GM18502 (cell line): ENCODE measurements around the gene TAS2R3.
"Not testable (repeated sequence)": the region's sequence is repeated elsewhere in the genome, so short reads cannot be mapped to it uniquely, and the experiment has no call there.

Source experiments
- ATAC-seq: cut with Tn5 transposase; IDR thresholded peaks from one replicate; pipeline ENCODE4 v1.9.1; 2021; ENCODE audit warnings: mild to moderate bottlenecking; ENCODE audit not compliant: unreplicated experiment, poor library complexity

The TAS2R3 gene

GRCh38 chr7:141763797-141764196 lies at the start of gene TAS2R3:
Gene TAS2R3, plus strand, starts transcription at chr7:141764097. Its CDS starts 62 bp downstream, at chr7:141764159.
- no peak for ATAC-seq

GRCh38 chr7:141714571-141714970 lies 49.3 kb upstream of the TAS2R3 start:
- no peak for ATAC-seq

- no peak for ATAC-seq
These were observed 48.9 kb upstream of the TAS2R3 start for GRCh38 chr7:141715018-141715417.

GRCh38 chr7:141715794-141716689 lies 47.9 kb upstream of the TAS2R3 start:
- no peak for ATAC-seq

- ATAC-seq: no peak
These were observed 46.4 kb upstream of the TAS2R3 start for GRCh38 chr7:141717450-141717849.

GRCh38 chr7:141722529-141722928 lies 41.4 kb upstream of the TAS2R3 start:
- no peak for ATAC-seq

GRCh38 chr7:141729020-141729419 lies 34.9 kb upstream of the TAS2R3 start:
- no peak for ATAC-seq

GRCh38 chr7:141731476-141732149 lies 32.3 kb upstream of the TAS2R3 start:
- no peak for ATAC-seq

- ATAC-seq: no peak
These were observed 26.6 kb upstream of the TAS2R3 start for GRCh38 chr7:141737118-141737835.

- ATAC-seq: peak; percentile 89
These were observed 25.9 kb upstream of the TAS2R3 start, which contains the start of gene SSBP1 for GRCh38 chr7:141737836-141738591. Gene SSBP1, plus strand, starts transcription at chr7:141738358. Its CDS starts 809 bp downstream, at chr7:141739167.

- no peak for ATAC-seq
These were observed 25.3 kb upstream of the TAS2R3 start for GRCh38 chr7:141738592-141739013.

- no peak for ATAC-seq
These were observed 24.6 kb upstream of the TAS2R3 start for GRCh38 chr7:141739250-141739649.

- no peak for ATAC-seq
These were observed 21.7 kb upstream of the TAS2R3 start for GRCh38 chr7:141742229-141742628.

GRCh38 chr7:141744131-141744530 lies 19.8 kb upstream of the TAS2R3 start:
- ATAC-seq: no peak

- no peak for ATAC-seq
These were observed 15.5 kb upstream of the TAS2R3 start for GRCh38 chr7:141748396-141748795.

GRCh38 chr7:141751904-141752303 lies 12.0 kb upstream of the TAS2R3 start:
- ATAC-seq: not testable (repeated sequence)

GRCh38 chr7:141752634-141753033 lies 11.3 kb upstream of the TAS2R3 start:
- ATAC-seq: no peak

GRCh38 chr7:141754939-141755338 lies 9.0 kb upstream of the TAS2R3 start:
- no peak for ATAC-seq

- ATAC-seq: not testable (repeated sequence)
These were observed 6.2 kb downstream of the TAS2R3 start for GRCh38 chr7:141770083-141770583.

GRCh38 chr7:141776374-141776773 lies 12.5 kb downstream of the TAS2R3 start, which contains the start of gene TAS2R4:
Gene TAS2R4, plus strand, starts transcription at chr7:141776674. Its CDS starts 1,815 bp downstream, at chr7:141778489.
- no peak for ATAC-seq
